ENCODE results near the gene TBCEL.

Gene TBCEL

DNA sequence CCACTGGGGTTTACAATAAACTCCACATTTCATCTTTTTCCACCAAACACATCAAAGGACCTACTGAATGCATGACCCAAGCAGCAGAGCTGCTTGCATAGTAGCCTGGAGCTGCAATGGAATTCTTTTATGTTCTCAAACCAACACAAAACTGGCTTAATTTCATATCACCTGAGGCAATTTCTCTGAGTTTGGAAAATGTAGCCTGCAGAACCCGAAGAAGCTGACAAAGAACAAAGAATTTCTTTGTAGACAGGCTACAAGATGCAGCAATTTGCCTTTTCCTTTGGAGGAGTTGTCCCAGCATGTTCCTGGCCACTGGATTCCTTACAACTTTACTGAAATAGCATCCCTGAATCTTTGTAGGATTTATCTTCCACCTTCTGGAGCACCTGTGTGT, 71.7 kb downstream of the TBCEL start:
- Histone ChIP-seq H3K9me3 (ENCODE audit: insufficient read depth, low read depth, low read length) (peaks cover 4% of the 10 kb centered on the region), H2BK12ac (ENCODE audit: low read length) (no peak overlapping the region), H3K9ac (ENCODE audit: low read length) (no peak overlapping the region), H3K4me1 (ENCODE audit: control insufficient read depth in 1 of 2, insufficient read depth in 2 of 2, low read length in 2 of 2) (no peaks in the 10 kb centered on the region), H4K12ac (ENCODE audit: low read depth, low read length) (no peak overlapping the region), H3K79me2 (ENCODE audit: control insufficient read depth, insufficient read depth, low read length, poor library complexity) (no peaks in the 10 kb centered on the region), H3K4ac (ENCODE audit: low read depth, low read length) (no peak overlapping the region), H3K27ac (ENCODE audit: low read depth, low read length) (no peak overlapping the region), H3K14ac (ENCODE audit: low read length) (no peak overlapping the region), H3K4me3 (ENCODE audit: low read depth, low read length) (no peak overlapping the region), H4K91ac (ENCODE audit: low read depth, low read length) (no peak overlapping the region), H3K18ac (ENCODE audit: low read length) (no peak overlapping the region), H2BK120ac (ENCODE audit: insufficient read depth, low read length, poor library complexity) (no peak overlapping the region), H3K27me3 (ENCODE audit: insufficient read depth, low read length) (no peaks in the 10 kb centered on the region), H3K36me3 (ENCODE audit: control insufficient read depth in 1 of 2, insufficient read depth in 2 of 2, low read length in 2 of 2) (no peaks in the 10 kb centered on the region), H4K8ac (ENCODE audit: low read depth, low read length) (no peak overlapping the region), H3K23ac (ENCODE audit: low read length) (no peak overlapping the region), H3K4me2 (ENCODE audit: low read length) (no peak overlapping the region), H3K79me1 (ENCODE audit: low read length) (no peaks in the 10 kb centered on the region), H2AK5ac (ENCODE audit: low read length) (no peak overlapping the region), H2BK5ac (ENCODE audit: low read depth, low read length, poor library complexity) (no peak overlapping the region), H2AFZ (ENCODE audit: insufficient read depth, low read length, poor library complexity) (no peak overlapping the region)
- no CpG with 5 or more reads among the region's 1 CpG for WGBS (ENCODE audit: extremely low coverage, insufficient coverage, insufficient read length)
- no peak for DNase-seq

DNA sequence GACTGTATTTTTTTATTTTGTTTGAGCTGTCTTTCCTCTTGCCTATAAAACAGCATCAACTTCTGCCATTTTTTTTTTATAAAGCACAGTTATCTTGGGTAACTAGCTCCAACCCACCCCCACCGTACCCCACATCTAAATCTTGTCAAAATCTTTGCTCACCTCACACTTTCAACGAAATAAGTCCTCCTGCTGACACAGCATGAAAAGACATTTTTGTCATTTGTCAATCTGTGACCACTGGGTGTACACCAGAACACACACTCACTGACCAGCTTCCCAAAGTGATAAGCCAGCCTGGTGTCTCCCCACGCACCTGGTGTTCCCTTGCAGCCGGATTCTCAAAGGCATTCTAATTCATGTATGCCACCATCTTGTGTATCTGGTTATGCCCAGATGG, 75.5 kb downstream of the TBCEL start:
- Histone ChIP-seq H2BK12ac (ENCODE audit: low read length) (no peak overlapping the region), H3K14ac (ENCODE audit: low read length) (no peak overlapping the region), H3K4me1 (ENCODE audit: control insufficient read depth in 1 of 2, insufficient read depth in 2 of 2, low read length in 2 of 2) (no peaks in the 10 kb centered on the region), H3K79me1 (ENCODE audit: low read length) (no peaks in the 10 kb centered on the region), H3K4me2 (ENCODE audit: low read length) (no peak overlapping the region), H2AK5ac (ENCODE audit: low read length) (no peak overlapping the region), H3K23ac (ENCODE audit: low read length) (no peak overlapping the region), H4K8ac (ENCODE audit: low read depth, low read length) (no peak overlapping the region), H3K4me3 (ENCODE audit: low read depth, low read length) (no peak overlapping the region), H2AFZ (ENCODE audit: insufficient read depth, low read length, poor library complexity) (no peak overlapping the region), H3K4ac (ENCODE audit: low read depth, low read length) (no peak overlapping the region), H4K12ac (ENCODE audit: low read depth, low read length) (no peak overlapping the region), H3K18ac (ENCODE audit: low read length) (no peak overlapping the region), H3K27me3 (ENCODE audit: insufficient read depth, low read length) (no peaks in the 10 kb centered on the region), H4K91ac (ENCODE audit: low read depth, low read length) (no peak overlapping the region), H3K79me2 (ENCODE audit: control insufficient read depth, insufficient read depth, low read length, poor library complexity) (no peaks in the 10 kb centered on the region), H2BK5ac (ENCODE audit: low read depth, low read length, poor library complexity) (no peak overlapping the region), H3K27ac (ENCODE audit: low read depth, low read length) (no peak overlapping the region), H2BK120ac (ENCODE audit: insufficient read depth, low read length, poor library complexity) (no peak overlapping the region), H3K9me3 (ENCODE audit: insufficient read depth, low read depth, low read length) (peaks cover 2% of the 10 kb centered on the region), H3K9ac (ENCODE audit: low read length) (no peak overlapping the region), H3K36me3 (ENCODE audit: control insufficient read depth in 1 of 2, insufficient read depth in 2 of 2, low read length in 2 of 2) (no peaks in the 10 kb centered on the region)
- WGBS (ENCODE audit: extremely low coverage, insufficient coverage, insufficient read length) = no CpG with 5 or more reads among the region's 4 CpGs
- DNase-seq = no peak

DNA sequence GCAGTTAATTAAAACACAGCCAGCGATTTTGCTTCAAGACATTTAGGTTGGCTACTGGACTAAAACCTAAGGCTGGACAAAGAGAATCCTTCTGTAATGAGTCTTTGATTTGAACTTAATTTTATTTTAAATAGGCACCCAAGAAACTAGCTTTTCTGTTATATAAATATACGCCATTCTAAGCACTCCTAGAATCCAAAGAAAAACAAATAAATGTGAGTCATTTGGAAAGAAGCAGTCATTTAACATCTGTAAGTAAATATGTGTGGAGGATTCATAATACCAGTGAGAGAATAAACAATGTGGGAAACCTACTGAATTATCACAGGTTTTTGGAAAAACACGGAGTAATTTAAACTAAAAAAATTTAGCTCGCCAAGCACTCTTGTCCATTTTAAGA, 76.0 kb downstream of the TBCEL start:
- Histone ChIP-seq H3K14ac (ENCODE audit: low read length) (no peak overlapping the region), H3K4me3 (ENCODE audit: low read depth, low read length) (no peak overlapping the region), H3K36me3 (ENCODE audit: control insufficient read depth in 1 of 2, insufficient read depth in 2 of 2, low read length in 2 of 2) (no peaks in the 10 kb centered on the region), H3K79me1 (ENCODE audit: low read length) (no peaks in the 10 kb centered on the region), H3K23ac (ENCODE audit: low read length) (no peak overlapping the region), H2AK5ac (ENCODE audit: low read length) (no peak overlapping the region), H3K4me1 (ENCODE audit: control insufficient read depth in 1 of 2, insufficient read depth in 2 of 2, low read length in 2 of 2) (no peaks in the 10 kb centered on the region), H4K91ac (ENCODE audit: low read depth, low read length) (no peak overlapping the region), H4K8ac (ENCODE audit: low read depth, low read length) (no peak overlapping the region), H3K4ac (ENCODE audit: low read depth, low read length) (no peak overlapping the region), H3K79me2 (ENCODE audit: control insufficient read depth, insufficient read depth, low read length, poor library complexity) (no peaks in the 10 kb centered on the region), H3K27me3 (ENCODE audit: insufficient read depth, low read length) (no peaks in the 10 kb centered on the region), H2AFZ (ENCODE audit: insufficient read depth, low read length, poor library complexity) (no peak overlapping the region), H3K4me2 (ENCODE audit: low read length) (no peak overlapping the region), H4K12ac (ENCODE audit: low read depth, low read length) (no peak overlapping the region), H3K27ac (ENCODE audit: low read depth, low read length) (no peak overlapping the region), H2BK12ac (ENCODE audit: low read length) (no peak overlapping the region), H3K18ac (ENCODE audit: low read length) (no peak overlapping the region), H2BK5ac (ENCODE audit: low read depth, low read length, poor library complexity) (no peak overlapping the region), H3K9me3 (ENCODE audit: insufficient read depth, low read depth, low read length) (peaks cover 2% of the 10 kb centered on the region), H2BK120ac (ENCODE audit: insufficient read depth, low read length, poor library complexity) (no peak overlapping the region), H3K9ac (ENCODE audit: low read length) (no peak overlapping the region)
- no peak for DNase-seq
- no CpG with 5 or more reads among the region's 4 CpGs for WGBS (ENCODE audit: extremely low coverage, insufficient coverage, insufficient read length)

DNA sequence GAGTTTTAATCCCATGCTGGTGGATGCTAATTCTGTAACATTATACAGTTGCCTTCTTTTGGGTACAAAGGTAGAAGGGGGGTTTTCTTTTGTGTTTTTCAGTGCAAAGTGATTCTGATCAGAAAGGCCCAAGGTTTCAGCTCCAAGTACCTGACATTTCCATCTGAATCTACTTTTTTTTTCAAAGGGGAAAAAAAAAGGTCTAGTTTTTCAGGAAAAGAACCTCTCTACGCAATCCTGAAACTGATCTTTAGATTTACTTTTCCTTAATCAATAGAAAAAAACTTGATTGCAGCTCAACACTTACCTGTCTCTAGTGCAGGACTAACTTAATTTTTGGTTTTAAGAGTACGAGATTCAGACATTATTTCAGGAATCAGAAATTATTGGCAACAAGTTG, 77.0 kb downstream of the TBCEL start, which contains the start of gene TECTA:
Gene TECTA, plus strand, starts transcription at position 301 of the 400 bp plus-strand sequence. CDS start 1,423 bp downstream, outside the sequence.
- H2BK5ac ChIP-seq (ENCODE audit: low read depth, low read length, poor library complexity) = no peak within 1 kb of the TSS
- no peak within 1 kb of the TSS for H3K27ac ChIP-seq (ENCODE audit: low read depth, low read length)
- no peak within 1 kb of the TSS for H4K91ac ChIP-seq (ENCODE audit: low read depth, low read length)
- no CpG with 5 or more reads among the region's 2 CpGs for WGBS (ENCODE audit: extremely low coverage, insufficient coverage, insufficient read length)
- no peak within 1 kb of the TSS for H2BK12ac ChIP-seq (ENCODE audit: low read length)
- no peak within 1 kb of the TSS for H2AK5ac ChIP-seq (ENCODE audit: low read length)
- H3K23ac ChIP-seq (ENCODE audit: low read length) = no peak within 1 kb of the TSS
- no peaks in the 10 kb centered on the region for H3K36me3 ChIP-seq (ENCODE audit: control insufficient read depth in 1 of 2, insufficient read depth in 2 of 2, low read length in 2 of 2)
- H2AFZ ChIP-seq (ENCODE audit: insufficient read depth, low read length, poor library complexity) = no peak within 1 kb of the TSS
- no peak within 1 kb of the TSS for H3K4me3 ChIP-seq (ENCODE audit: low read depth, low read length)
- DNase-seq = no peak
- H3K4ac ChIP-seq (ENCODE audit: low read depth, low read length) = no peak within 1 kb of the TSS
- no peak within 1 kb of the TSS for H3K9ac ChIP-seq (ENCODE audit: low read length)
- H3K79me1 ChIP-seq (ENCODE audit: low read length) = no peaks in the 10 kb centered on the region
- H3K4me2 ChIP-seq (ENCODE audit: low read length) = no peak within 1 kb of the TSS
- no peak within 1 kb of the TSS for H4K12ac ChIP-seq (ENCODE audit: low read depth, low read length)
- peaks cover 2% of the 10 kb centered on the region for H3K9me3 ChIP-seq (ENCODE audit: insufficient read depth, low read depth, low read length)
- no peaks in the 10 kb centered on the region for H3K4me1 ChIP-seq (ENCODE audit: control insufficient read depth in 1 of 2, insufficient read depth in 2 of 2, low read length in 2 of 2)
- no peak within 1 kb of the TSS for H3K14ac ChIP-seq (ENCODE audit: low read length)
- no peak within 1 kb of the TSS for H4K8ac ChIP-seq (ENCODE audit: low read depth, low read length)
- no peak within 1 kb of the TSS for H3K18ac ChIP-seq (ENCODE audit: low read length)
- H3K79me2 ChIP-seq (ENCODE audit: control insufficient read depth, insufficient read depth, low read length, poor library complexity) = no peaks in the 10 kb centered on the region
- H3K27me3 ChIP-seq (ENCODE audit: insufficient read depth, low read length) = no peaks in the 10 kb centered on the region
- no peak within 1 kb of the TSS for H2BK120ac ChIP-seq (ENCODE audit: insufficient read depth, low read length, poor library complexity)

Data from trophoblast cell (in vitro differentiated cells and primary cell).